NCI-H2107 (cell line): ENCODE results near the gene FRMD8.
"Not testable (repeated sequence)": the region's sequence is repeated elsewhere in the genome, so short reads cannot be mapped to it uniquely, and the experiment has no call there.

Source experiments
- DNase-seq: peaks from one replicate; lab custom pipeline; 2025; lab: John Stamatoyannopoulos, UW

Gene FRMD8

GRCh38 chr11:65436412-65437032 is 50.1 kb downstream of the FRMD8 start:
- DNase-seq: no peak

- DNase-seq: no peak
These were observed 51.2 kb downstream of the FRMD8 start for GRCh38 chr11:65437436-65438227.

GRCh38 chr11:65438257-65439151 is 52.1 kb downstream of the FRMD8 start:
- DNase-seq: no peak

GRCh38 chr11:65439331-65440181 is 53.1 kb downstream of the FRMD8 start:
- DNase-seq: no peak

- DNase-seq: no peak
These were observed 54.5 kb downstream of the FRMD8 start for GRCh38 chr11:65440831-65441499.

GRCh38 chr11:65442842-65443331 is 56.5 kb downstream of the FRMD8 start:
- DNase-seq: no peak

GRCh38 chr11:65444314-65445051 is 58.0 kb downstream of the FRMD8 start:
- DNase-seq: no peak

GRCh38 chr11:65445101-65445603 is 58.7 kb downstream of the FRMD8 start:
- DNase-seq: no peak

GRCh38 chr11:65445604-65446445 is 59.4 kb downstream of the FRMD8 start:
- no peak for DNase-seq

GRCh38 chr11:65446446-65447277 is 60.2 kb downstream of the FRMD8 start:
- no peak for DNase-seq

- DNase-seq: no peak
These were observed 61.6 kb downstream of the FRMD8 start for GRCh38 chr11:65448074-65448417.

- no peak for DNase-seq
These were observed 62.1 kb downstream of the FRMD8 start for GRCh38 chr11:65448418-65449105.

GRCh38 chr11:65451301-65451700 is 64.9 kb downstream of the FRMD8 start:
- DNase-seq: not testable (repeated sequence)

GRCh38 chr11:65452259-65452658 is 65.8 kb downstream of the FRMD8 start:
- not testable (repeated sequence) for DNase-seq

GRCh38 chr11:65452806-65453490 is 66.5 kb downstream of the FRMD8 start:
- DNase-seq: peak; percentile 68

- no peak for DNase-seq
These were observed 67.9 kb downstream of the FRMD8 start for GRCh38 chr11:65454311-65454695.
